PC-9 (cell line): ENCODE data around the gene PMIS2.

Experiments
- EZH2 ChIP-seq: fragments of 200-600 bp; sonication (generic); IDR thresholded peaks from 2 replicates; pipeline ENCODE4 v1.8.0; 2017; ENCODE audit warnings: antibody characterized with exemption, low read depth
- TF ChIP-seq, protein P1 (sequence below): fragments of 200-600 bp; sonication (generic); conservative IDR thresholded peaks from 2 replicates; pipeline ENCODE4 v1.6.1; 2017; ENCODE audit warnings: mixed run types, antibody characterized with exemption, mild to moderate bottlenecking, moderate library complexity

DNA sequence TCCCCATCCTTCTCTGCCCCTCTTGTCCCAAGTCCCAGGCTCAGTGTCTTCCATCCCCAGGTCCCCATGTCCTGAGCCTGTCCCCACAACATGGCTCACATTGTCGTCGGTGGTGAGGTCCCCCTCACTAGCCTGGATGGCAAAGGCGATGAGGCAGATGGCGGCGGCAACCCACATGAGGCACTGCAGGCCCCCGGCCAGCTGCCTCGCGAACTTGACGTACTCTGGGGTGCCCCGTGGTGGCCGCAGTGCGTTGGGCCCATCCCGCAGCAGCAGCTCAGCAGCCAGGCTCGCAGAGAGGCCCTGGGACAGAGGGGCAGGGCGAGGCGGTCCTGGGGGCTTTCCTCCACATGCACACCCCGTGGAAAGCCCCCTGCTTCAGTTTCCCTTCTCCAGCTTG is 23.6 kb upstream of the PMIS2 start:
- TF ChIP-seq EZH2 = no peak
- TF ChIP-seq, protein P1, sequence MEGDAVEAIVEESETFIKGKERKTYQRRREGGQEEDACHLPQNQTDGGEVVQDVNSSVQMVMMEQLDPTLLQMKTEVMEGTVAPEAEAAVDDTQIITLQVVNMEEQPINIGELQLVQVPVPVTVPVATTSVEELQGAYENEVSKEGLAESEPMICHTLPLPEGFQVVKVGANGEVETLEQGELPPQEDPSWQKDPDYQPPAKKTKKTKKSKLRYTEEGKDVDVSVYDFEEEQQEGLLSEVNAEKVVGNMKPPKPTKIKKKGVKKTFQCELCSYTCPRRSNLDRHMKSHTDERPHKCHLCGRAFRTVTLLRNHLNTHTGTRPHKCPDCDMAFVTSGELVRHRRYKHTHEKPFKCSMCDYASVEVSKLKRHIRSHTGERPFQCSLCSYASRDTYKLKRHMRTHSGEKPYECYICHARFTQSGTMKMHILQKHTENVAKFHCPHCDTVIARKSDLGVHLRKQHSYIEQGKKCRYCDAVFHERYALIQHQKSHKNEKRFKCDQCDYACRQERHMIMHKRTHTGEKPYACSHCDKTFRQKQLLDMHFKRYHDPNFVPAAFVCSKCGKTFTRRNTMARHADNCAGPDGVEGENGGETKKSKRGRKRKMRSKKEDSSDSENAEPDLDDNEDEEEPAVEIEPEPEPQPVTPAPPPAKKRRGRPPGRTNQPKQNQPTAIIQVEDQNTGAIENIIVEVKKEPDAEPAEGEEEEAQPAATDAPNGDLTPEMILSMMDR = no peak
